WTC11 (cell line): ENCODE data around the gene RBM44.

ENCODE experiments used
- NFATC4 ChIP-seq: fragments of 250-450 bp; sonication (Bioruptor Pico); IDR thresholded peaks from 2 replicates; pipeline ENCODE4 v1.9.0; 2021; ENCODE audit warnings: mild to moderate bottlenecking
- ZNF121 ChIP-seq: sonication (generic); formaldehyde crosslinking; IDR thresholded peaks from 2 replicates; pipeline ENCODE4 v1.8.0; 2023; ENCODE audit warnings: missing genetic modification reagents
- TF ChIP-seq, protein P1 (sequence below): fragments of 200-600 bp; IDR thresholded peaks from 2 replicates; pipeline ENCODE4 v1.8.0; 2022; ENCODE audit warnings: antibody characterized with exemption

DNA sequence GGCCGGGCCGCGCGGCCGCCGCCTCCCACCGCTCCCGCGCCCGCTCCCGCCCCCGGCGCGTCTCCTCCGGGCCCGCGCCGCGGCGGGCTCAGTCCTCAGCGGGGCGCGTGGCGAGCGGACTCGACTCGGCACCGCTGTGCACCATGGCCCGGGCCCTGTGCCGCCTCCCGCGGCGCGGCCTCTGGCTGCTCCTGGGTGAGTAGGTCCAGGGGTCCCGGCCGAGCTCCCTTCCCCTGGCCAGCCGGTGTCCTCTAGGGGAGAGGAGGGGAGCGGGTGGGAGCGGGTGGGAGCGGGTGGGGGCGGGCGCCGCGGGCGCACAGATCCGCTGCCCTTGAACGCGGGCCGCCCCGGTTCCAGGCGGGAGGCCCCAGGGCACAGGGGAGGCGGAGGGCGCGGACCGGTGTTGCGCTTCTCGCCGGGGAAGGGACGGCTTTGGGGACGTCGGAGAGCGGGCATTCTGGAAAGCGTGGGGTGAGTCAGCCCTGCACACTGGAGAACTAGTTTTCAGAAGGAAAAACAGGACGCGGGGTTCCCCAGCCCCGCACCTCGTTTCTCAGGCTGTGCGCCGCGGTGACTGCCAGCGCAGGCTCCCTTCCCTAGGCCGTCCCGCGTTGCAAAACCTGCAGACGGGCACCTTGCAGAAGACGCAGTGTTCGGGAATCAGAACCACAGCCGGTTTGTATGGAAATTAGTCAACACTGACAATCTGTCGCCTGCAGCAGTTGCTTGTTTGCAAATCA lies 61.1 kb downstream of the RBM44 start, which contains the start of gene RAMP1:
- TF ChIP-seq, protein P1, sequence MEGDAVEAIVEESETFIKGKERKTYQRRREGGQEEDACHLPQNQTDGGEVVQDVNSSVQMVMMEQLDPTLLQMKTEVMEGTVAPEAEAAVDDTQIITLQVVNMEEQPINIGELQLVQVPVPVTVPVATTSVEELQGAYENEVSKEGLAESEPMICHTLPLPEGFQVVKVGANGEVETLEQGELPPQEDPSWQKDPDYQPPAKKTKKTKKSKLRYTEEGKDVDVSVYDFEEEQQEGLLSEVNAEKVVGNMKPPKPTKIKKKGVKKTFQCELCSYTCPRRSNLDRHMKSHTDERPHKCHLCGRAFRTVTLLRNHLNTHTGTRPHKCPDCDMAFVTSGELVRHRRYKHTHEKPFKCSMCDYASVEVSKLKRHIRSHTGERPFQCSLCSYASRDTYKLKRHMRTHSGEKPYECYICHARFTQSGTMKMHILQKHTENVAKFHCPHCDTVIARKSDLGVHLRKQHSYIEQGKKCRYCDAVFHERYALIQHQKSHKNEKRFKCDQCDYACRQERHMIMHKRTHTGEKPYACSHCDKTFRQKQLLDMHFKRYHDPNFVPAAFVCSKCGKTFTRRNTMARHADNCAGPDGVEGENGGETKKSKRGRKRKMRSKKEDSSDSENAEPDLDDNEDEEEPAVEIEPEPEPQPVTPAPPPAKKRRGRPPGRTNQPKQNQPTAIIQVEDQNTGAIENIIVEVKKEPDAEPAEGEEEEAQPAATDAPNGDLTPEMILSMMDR, result no peak
- TF ChIP-seq NFATC4 (CRISPR knock-in tag) (no peak), ZNF121 (CRISPR knock-in tag) (no peak)
